ENCODE data around the gene PLA2G4C.

The PLA2G4C gene

DNA sequence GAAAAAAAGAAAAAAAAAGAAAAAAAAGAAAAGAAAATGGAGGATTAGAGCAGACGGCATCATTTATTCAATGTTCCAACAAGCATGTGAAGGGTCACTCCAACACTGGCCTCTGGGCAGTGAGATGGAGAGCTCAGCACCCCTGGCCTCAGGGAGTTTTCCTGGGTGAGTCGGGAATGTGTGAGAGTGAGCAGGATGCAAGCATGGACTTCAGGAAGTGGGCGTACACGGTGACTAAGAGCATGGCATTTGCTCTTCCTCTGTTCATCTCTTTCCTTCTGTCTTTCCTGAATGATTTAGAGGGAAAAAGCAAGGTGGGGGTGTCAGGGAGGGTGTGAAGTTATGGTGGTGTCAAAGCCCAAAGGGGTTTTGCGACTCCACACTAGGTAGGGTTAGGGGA lies 66.1 kb downstream of the PLA2G4C start:
- TF ChIP-seq, protein P1, sequence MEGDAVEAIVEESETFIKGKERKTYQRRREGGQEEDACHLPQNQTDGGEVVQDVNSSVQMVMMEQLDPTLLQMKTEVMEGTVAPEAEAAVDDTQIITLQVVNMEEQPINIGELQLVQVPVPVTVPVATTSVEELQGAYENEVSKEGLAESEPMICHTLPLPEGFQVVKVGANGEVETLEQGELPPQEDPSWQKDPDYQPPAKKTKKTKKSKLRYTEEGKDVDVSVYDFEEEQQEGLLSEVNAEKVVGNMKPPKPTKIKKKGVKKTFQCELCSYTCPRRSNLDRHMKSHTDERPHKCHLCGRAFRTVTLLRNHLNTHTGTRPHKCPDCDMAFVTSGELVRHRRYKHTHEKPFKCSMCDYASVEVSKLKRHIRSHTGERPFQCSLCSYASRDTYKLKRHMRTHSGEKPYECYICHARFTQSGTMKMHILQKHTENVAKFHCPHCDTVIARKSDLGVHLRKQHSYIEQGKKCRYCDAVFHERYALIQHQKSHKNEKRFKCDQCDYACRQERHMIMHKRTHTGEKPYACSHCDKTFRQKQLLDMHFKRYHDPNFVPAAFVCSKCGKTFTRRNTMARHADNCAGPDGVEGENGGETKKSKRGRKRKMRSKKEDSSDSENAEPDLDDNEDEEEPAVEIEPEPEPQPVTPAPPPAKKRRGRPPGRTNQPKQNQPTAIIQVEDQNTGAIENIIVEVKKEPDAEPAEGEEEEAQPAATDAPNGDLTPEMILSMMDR (IDR thresholded peaks at IDR 0.05; ENCODE audit: borderline replicate concordance, control extremely low read depth, extremely low read depth, insufficient read depth, missing control alignments): no peak
- in situ Hi-C loops (cut with MboI; ENCODE audit: low sequenced_read_pairs, unreplicated experiment): no loop called here
- no peak for DNase-seq (ENCODE audit: low spot score)

DNA sequence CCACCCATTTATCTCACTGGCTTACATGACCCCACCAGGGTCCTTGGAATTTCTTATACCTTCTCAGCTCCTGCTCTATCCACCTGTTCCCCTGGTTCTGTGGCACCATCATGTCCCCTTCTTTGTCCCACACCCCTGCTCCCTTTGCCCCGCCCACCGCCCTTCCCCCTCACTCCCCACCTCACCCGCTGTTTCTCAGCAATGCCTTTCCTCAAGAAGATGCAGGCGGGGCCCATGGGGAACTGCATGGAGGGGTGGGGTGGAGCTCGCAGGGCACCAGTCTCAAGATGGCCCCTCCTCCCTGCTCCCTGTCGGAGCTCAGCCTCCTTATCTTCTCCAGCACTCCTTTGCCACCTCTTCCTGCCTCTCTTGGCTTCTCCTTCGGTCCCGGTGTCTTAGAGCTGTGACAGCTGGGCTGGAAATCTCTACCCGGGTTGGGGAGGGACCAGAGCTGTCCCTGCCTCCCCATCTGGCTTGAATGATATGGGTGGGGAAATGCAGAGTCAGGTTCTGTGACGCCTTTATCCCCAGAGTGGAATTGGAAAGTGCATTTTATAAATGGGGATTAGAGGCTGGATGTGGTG lies 66.8 kb downstream of the PLA2G4C start, which contains the start of gene CABP5:
Gene CABP5 (minus strand): TSS at position 405 of the 584 bp plus-strand sequence. CDS start 157 bp downstream, at position 248.
- TF ChIP-seq, protein P1 (IDR thresholded peaks at IDR 0.05; ENCODE audit: borderline replicate concordance, control extremely low read depth, extremely low read depth, insufficient read depth, missing control alignments): no peak
- in situ Hi-C loops (cut with MboI; ENCODE audit: low sequenced_read_pairs, unreplicated experiment): no loop called here

DNA sequence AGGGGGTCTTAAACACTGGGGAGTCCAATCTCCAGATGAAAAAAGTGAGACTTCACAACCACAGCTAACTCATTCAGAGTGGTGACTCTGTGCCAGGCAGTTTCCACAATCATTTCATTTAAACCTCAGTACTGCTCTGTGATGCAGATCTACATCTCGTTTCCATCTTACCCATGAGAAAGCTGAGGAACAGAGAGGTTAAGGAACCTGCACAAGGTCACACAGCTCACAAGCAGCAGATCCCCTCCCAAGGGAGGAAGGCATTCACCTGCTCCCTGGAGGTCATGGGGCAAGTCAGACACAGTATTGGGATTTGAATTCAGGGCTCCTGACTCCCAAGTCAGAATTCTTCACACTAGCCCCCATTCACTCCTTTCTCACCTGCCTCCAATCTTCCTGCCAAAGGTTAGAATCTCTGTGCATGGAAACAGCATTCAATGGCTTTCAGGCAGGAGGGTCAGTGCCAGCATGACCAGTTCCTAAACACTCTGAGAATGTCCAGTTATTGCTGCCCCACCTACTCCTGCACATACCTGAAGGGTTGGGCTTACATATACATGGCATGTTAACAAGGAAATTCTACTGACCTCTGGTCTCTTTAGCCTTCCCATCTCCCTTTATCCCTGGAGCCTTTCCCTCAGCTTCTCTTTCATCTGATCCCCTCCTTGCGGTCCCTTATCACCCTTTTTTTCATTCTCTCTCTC lies 68.6 kb downstream of the PLA2G4C start:
- in situ Hi-C loops (cut with MboI; ENCODE audit: low sequenced_read_pairs, unreplicated experiment): no loop called here
- TF ChIP-seq, protein P1 (IDR thresholded peaks at IDR 0.05; ENCODE audit: borderline replicate concordance, control extremely low read depth, extremely low read depth, insufficient read depth, missing control alignments): no peak

More for the DNA sequence above, 66.8 kb downstream of the PLA2G4C start, which contains the start of gene CABP5:
- DNase-seq (ENCODE audit: low spot score): no peak

GRCh38 chr19:48036765-48037164 lies 73.9 kb downstream of the PLA2G4C start:
- no peak for DNase-seq (ENCODE audit: low spot score)
- TF ChIP-seq, protein P1 (IDR thresholded peaks at IDR 0.05; ENCODE audit: borderline replicate concordance, control extremely low read depth, extremely low read depth, insufficient read depth, missing control alignments): no peak
- in situ Hi-C loops (cut with MboI; ENCODE audit: low sequenced_read_pairs, unreplicated experiment): no loop called here

More for the DNA sequence above, 68.6 kb downstream of the PLA2G4C start:
- no peak for DNase-seq (ENCODE audit: low spot score)

- DNase-seq (ENCODE audit: low spot score): no peak
- in situ Hi-C loops (cut with MboI; ENCODE audit: low sequenced_read_pairs, unreplicated experiment): no loop called here
- TF ChIP-seq, protein P1 (IDR thresholded peaks at IDR 0.05; ENCODE audit: borderline replicate concordance, control extremely low read depth, extremely low read depth, insufficient read depth, missing control alignments): no peak
These were observed 77.0 kb downstream of the PLA2G4C start for GRCh38 chr19:48033604-48034003.

GRCh38 chr19:48030073-48030472 lies 80.5 kb downstream of the PLA2G4C start:
- no peak for DNase-seq (ENCODE audit: low spot score)
- TF ChIP-seq, protein P1 (IDR thresholded peaks at IDR 0.05; ENCODE audit: borderline replicate concordance, control extremely low read depth, extremely low read depth, insufficient read depth, missing control alignments): no peak
- in situ Hi-C loops (cut with MboI; ENCODE audit: low sequenced_read_pairs, unreplicated experiment): no loop called here

Measured in GM13976 (cell line).